ENCODE data around the gene PCDHB6.
A peak's percentile ranks its signal among the peaks of the same experiment; 100 is the strongest.
"Not testable (repeated sequence)": the region's sequence is repeated elsewhere in the genome, so short reads cannot be mapped to it uniquely, and the experiment has no call there.

Gene PCDHB6

DNA sequence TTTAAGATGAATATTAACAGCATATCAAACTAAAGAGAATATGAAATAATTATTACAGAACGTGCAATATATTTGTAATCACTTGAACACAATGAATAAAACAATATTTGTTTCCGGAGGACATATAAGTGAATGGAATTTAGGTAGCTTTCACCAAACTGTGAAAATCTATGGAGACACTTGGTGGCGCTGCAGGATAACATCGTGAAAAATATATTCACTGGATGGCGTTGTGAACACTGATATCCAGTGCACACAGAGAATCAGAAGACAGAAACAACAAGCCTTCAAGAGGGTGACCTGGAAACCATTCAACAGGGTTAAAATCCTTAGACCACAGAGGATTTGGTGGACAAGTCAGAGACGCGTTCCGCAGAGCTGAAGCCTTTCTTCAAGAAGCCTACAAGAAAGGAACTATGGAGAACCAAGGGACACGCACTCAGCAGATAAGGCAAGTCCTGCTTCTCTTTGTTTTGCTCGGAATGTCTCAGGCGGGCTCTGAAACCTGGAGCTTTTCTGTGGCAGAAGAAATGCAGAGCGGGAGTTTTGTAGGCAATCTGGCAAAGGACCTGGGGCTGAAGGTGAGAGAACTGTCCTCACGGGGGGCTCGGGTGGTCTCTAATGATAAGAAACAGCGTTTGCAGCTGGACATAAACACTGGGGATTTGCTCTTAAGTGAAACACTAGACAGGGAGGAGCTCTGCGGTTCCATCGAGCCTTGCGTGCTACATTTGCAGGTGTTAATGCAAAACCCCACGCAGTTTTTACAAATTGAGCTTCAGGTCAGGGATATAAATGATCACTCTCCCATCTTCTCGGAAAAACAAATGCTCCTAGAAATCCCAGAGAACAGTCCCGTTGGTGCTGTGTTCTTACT, 49.7 kb downstream of the PCDHB6 start, which contains the start of gene PCDHB11:
PCDHB11 (plus strand) TSS at position 269 of the 877 bp plus-strand sequence; CDS start at position 417, 148 bp downstream.
- Histone ChIP-seq H3K27me3 (ENCODE audit: control insufficient read depth in 3 of 3, insufficient read depth in 3 of 3, low read depth in 1 of 3, low read length in 3 of 3) (peaks cover 0 to 2% (median 0%) of the 10 kb centered on the region in 3 experiments), H3K79me1 (ENCODE audit: low read depth, low read length) (no peaks in the 10 kb centered on the region), H3K4ac (ENCODE audit: low read length) (no peak within 1 kb of the TSS), H2AK5ac (ENCODE audit: low read depth, low read length) (no peak within 1 kb of the TSS), H3K4me3 (ENCODE audit: low read length in 2 of 2) (peak within 1 kb of the TSS in 1 of 2 donors; percentile 34), H2BK5ac (ENCODE audit: low read length) (no peak within 1 kb of the TSS), H3K9ac (ENCODE audit: low read depth, low read length, poor library complexity) (no peak within 1 kb of the TSS), H4K91ac (ENCODE audit: low read depth, low read length, poor library complexity) (no peak within 1 kb of the TSS), H3K9me3 (replicated peaks in 1 of 2; ENCODE audit: control insufficient read depth in 2 of 2, insufficient read depth in 1 of 2, low read depth in 1 of 2, low read length in 2 of 2) (peaks cover 7 to 35% of the 10 kb centered on the region in 2 donors), H3K4me2 (ENCODE audit: insufficient read depth, low read length, poor library complexity, severe bottlenecking) (no peak within 1 kb of the TSS), H3K23ac (ENCODE audit: low read depth, low read length, poor library complexity) (no peak within 1 kb of the TSS), H3K36me3 (replicated peaks in 1 of 2; ENCODE audit: control insufficient read depth in 2 of 2, insufficient read depth in 2 of 2, low read length in 2 of 2) (no peaks in the 10 kb centered on the region), H2BK12ac (ENCODE audit: low read length) (no peak within 1 kb of the TSS), H3K27ac (replicated peaks; ENCODE audit: low read length) (no peak within 1 kb of the TSS), H4K8ac (ENCODE audit: low read depth, low read length) (no peak within 1 kb of the TSS), H2BK15ac (ENCODE audit: low read length) (no peak within 1 kb of the TSS), H2BK120ac (ENCODE audit: low read depth, low read length) (no peak within 1 kb of the TSS), H3K14ac (ENCODE audit: low read length) (no peak within 1 kb of the TSS), H3K18ac (ENCODE audit: low read length) (no peak within 1 kb of the TSS), H3K4me1 (ENCODE audit: control insufficient read depth in 2 of 2, insufficient read depth in 1 of 2, low read depth in 1 of 2, low read length in 2 of 2) (no peaks in the 10 kb centered on the region), H2AFZ (ENCODE audit: low read length) (peak within 1 kb of the TSS; percentile 75)
- WGBS, 2 donors (ENCODE audit: extremely low coverage in 2 of 2, insufficient read length in 2 of 2, insufficient replicate concordance in 1 of 2): no CpG with 5 or more reads among the region's 21 CpGs
- DNase-seq (ENCODE audit: low spot score): no peak

DNA sequence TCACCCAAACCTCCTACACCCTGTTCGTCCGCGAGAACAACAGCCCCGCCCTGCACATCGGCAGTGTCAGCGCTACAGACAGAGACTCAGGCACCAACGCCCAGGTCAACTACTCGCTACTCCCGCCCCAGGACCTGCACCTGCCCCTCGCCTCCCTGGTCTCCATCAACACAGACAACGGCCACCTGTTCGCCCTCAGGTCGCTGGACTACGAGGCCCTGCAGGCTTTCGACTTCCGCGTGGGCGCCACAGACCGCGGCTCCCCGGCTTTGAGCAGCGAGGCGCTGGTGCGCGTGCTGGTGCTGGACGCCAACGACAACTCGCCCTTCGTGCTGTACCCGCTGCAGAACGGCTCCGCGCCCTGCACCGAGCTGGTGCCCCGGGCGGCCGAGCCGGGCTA, 51.3 kb downstream of the PCDHB6 start:
- not testable (repeated sequence) for H3K79me1 ChIP-seq (ENCODE audit: low read depth, low read length); H3K23ac ChIP-seq (ENCODE audit: low read depth, low read length, poor library complexity); H3K14ac ChIP-seq (ENCODE audit: low read length); DNase-seq (ENCODE audit: low spot score); H4K91ac ChIP-seq (ENCODE audit: low read depth, low read length, poor library complexity); H3K18ac ChIP-seq (ENCODE audit: low read length); H3K4me1 ChIP-seq (ENCODE audit: control insufficient read depth in 2 of 2, insufficient read depth in 1 of 2, low read depth in 1 of 2, low read length in 2 of 2); H2AK5ac ChIP-seq (ENCODE audit: low read depth, low read length); H3K4ac ChIP-seq (ENCODE audit: low read length); H4K8ac ChIP-seq (ENCODE audit: low read depth, low read length); H3K27ac ChIP-seq (replicated peaks; ENCODE audit: low read length); H3K36me3 ChIP-seq (replicated peaks in 1 of 2; ENCODE audit: control insufficient read depth in 2 of 2, insufficient read depth in 2 of 2, low read length in 2 of 2); H3K4me2 ChIP-seq (ENCODE audit: insufficient read depth, low read length, poor library complexity, severe bottlenecking); H3K27me3 ChIP-seq (ENCODE audit: control insufficient read depth in 3 of 3, insufficient read depth in 3 of 3, low read depth in 1 of 3, low read length in 3 of 3); H2AFZ ChIP-seq (ENCODE audit: low read length); H2BK5ac ChIP-seq (ENCODE audit: low read length); H3K9ac ChIP-seq (ENCODE audit: low read depth, low read length, poor library complexity); H2BK15ac ChIP-seq (ENCODE audit: low read length); H2BK12ac ChIP-seq (ENCODE audit: low read length); H3K4me3 ChIP-seq (ENCODE audit: low read length in 2 of 2); H2BK120ac ChIP-seq (ENCODE audit: low read depth, low read length)
- WGBS, 2 donors (ENCODE audit: extremely low coverage in 2 of 2, insufficient read length in 2 of 2, insufficient replicate concordance in 1 of 2): no CpG with 5 or more reads among the region's 38 CpGs
- peaks cover 7 to 33% of the 10 kb centered on the region in 2 donors for H3K9me3 ChIP-seq (replicated peaks in 1 of 2; ENCODE audit: control insufficient read depth in 2 of 2, insufficient read depth in 1 of 2, low read depth in 1 of 2, low read length in 2 of 2)

DNA sequence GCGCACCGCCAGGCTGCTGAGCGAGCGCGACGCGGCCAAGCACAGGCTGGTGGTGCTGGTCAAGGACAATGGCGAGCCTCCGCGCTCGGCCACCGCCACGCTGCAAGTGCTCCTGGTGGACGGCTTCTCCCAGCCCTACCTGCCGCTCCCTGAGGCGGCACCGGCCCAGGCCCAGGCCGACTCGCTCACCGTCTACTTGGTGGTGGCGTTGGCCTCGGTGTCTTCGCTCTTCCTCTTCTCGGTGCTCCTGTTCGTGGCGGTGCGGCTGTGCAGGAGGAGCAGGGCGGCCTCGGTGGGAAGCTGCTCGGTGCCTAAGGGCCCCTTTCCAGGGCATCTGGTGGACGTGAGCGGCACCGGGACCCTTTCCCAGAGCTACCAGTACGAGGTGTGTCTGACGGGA, 51.8 kb downstream of the PCDHB6 start:
- H2AK5ac ChIP-seq (ENCODE audit: low read depth, low read length); H3K4me1 ChIP-seq (ENCODE audit: control insufficient read depth in 2 of 2, insufficient read depth in 1 of 2, low read depth in 1 of 2, low read length in 2 of 2); H3K4ac ChIP-seq (ENCODE audit: low read length); H3K18ac ChIP-seq (ENCODE audit: low read length); H4K91ac ChIP-seq (ENCODE audit: low read depth, low read length, poor library complexity); H3K23ac ChIP-seq (ENCODE audit: low read depth, low read length, poor library complexity); H3K9ac ChIP-seq (ENCODE audit: low read depth, low read length, poor library complexity); H4K8ac ChIP-seq (ENCODE audit: low read depth, low read length); H3K79me1 ChIP-seq (ENCODE audit: low read depth, low read length); H3K4me2 ChIP-seq (ENCODE audit: insufficient read depth, low read length, poor library complexity, severe bottlenecking); H3K27me3 ChIP-seq (ENCODE audit: control insufficient read depth in 3 of 3, insufficient read depth in 3 of 3, low read depth in 1 of 3, low read length in 3 of 3); H2BK12ac ChIP-seq (ENCODE audit: low read length); DNase-seq (ENCODE audit: low spot score); H3K27ac ChIP-seq (replicated peaks; ENCODE audit: low read length); H3K4me3 ChIP-seq (ENCODE audit: low read length in 2 of 2); H2BK5ac ChIP-seq (ENCODE audit: low read length); H2AFZ ChIP-seq (ENCODE audit: low read length); H3K36me3 ChIP-seq (replicated peaks in 1 of 2; ENCODE audit: control insufficient read depth in 2 of 2, insufficient read depth in 2 of 2, low read length in 2 of 2); H2BK15ac ChIP-seq (ENCODE audit: low read length); H3K14ac ChIP-seq (ENCODE audit: low read length); H2BK120ac ChIP-seq (ENCODE audit: low read depth, low read length): not testable (repeated sequence)
- H3K9me3 ChIP-seq (replicated peaks in 1 of 2; ENCODE audit: control insufficient read depth in 2 of 2, insufficient read depth in 1 of 2, low read depth in 1 of 2, low read length in 2 of 2): peaks cover 7 to 31% of the 10 kb centered on the region in 2 donors
- WGBS, 2 donors (ENCODE audit: extremely low coverage in 2 of 2, insufficient read length in 2 of 2, insufficient replicate concordance in 1 of 2): no CpG with 5 or more reads among the region's 35 CpGs

Data from neuronal stem cell (in vitro differentiated cells).